ENCODE results near the gene NFE2.
A peak's percentile ranks its signal among the peaks of the same experiment; 100 is the strongest.
"Not testable (repeated sequence)": the region's sequence is repeated elsewhere in the genome, so short reads cannot be mapped to it uniquely, and the experiment has no call there.

The NFE2 gene

GRCh38 chr12:54304187-54304810, 3.5 kb upstream of the NFE2 start:
- no peak for DNase-seq

- DNase-seq, result no peak
Measured at GRCh38 chr12:54303640-54304039, 2.8 kb upstream of the NFE2 start.

GRCh38 chr12:54301428-54302048, 723 bp upstream of the NFE2 start:
- no peak for DNase-seq

GRCh38 chr12:54300225-54300731, 537 bp downstream of the NFE2 start:
- no peak for DNase-seq

GRCh38 chr12:54299515-54300224, 1.1 kb downstream of the NFE2 start:
- DNase-seq, result no peak

GRCh38 chr12:54298904-54299303, 1.9 kb downstream of the NFE2 start:
- no peak for DNase-seq

- DNase-seq, result no peak
Measured at GRCh38 chr12:54296393-54297099, 4.3 kb downstream of the NFE2 start.

GRCh38 chr12:54294953-54295566, 5.8 kb downstream of the NFE2 start:
- no peak for DNase-seq

- peak; percentile 48 for DNase-seq
Measured at GRCh38 chr12:54294152-54294952, 6.5 kb downstream of the NFE2 start.

- no peak for DNase-seq
Measured at GRCh38 chr12:54292931-54293241, 7.9 kb downstream of the NFE2 start.

- DNase-seq, result no peak
Measured at GRCh38 chr12:54292083-54292930, 8.5 kb downstream of the NFE2 start.

- no peak for DNase-seq
Measured at GRCh38 chr12:54287261-54288157, 13.3 kb downstream of the NFE2 start.

GRCh38 chr12:54286042-54287030, 14.5 kb downstream of the NFE2 start:
- DNase-seq, result no peak

GRCh38 chr12:54285150-54286041, 15.4 kb downstream of the NFE2 start:
- DNase-seq, result no peak

GRCh38 chr12:54284070-54284780, 16.6 kb downstream of the NFE2 start:
- DNase-seq, result not testable (repeated sequence)

GRCh38 chr12:54282949-54283593, 17.7 kb downstream of the NFE2 start:
- peak; percentile 53 for DNase-seq

GRCh38 chr12:54281694-54282093, 19.1 kb downstream of the NFE2 start:
- DNase-seq, result not testable (repeated sequence)
